ENCODE results near the gene CSF2RB.

Gene CSF2RB

GRCh38 chr22:36938028-36938425 lies 24.6 kb downstream of the CSF2RB start:
- DNase-seq: no peak

GRCh38 chr22:36938886-36939285 lies 25.5 kb downstream of the CSF2RB start:
- DNase-seq: no peak

- no peak for DNase-seq
Observed at GRCh38 chr22:36940676-36941075, 27.2 kb downstream of the CSF2RB start.

- DNase-seq: no peak
Observed at GRCh38 chr22:36942556-36942955, 29.1 kb downstream of the CSF2RB start.

GRCh38 chr22:36946421-36947158 lies 33.2 kb downstream of the CSF2RB start:
- DNase-seq: no peak

GRCh38 chr22:36948273-36949225 lies 35.1 kb downstream of the CSF2RB start:
- no peak for DNase-seq

GRCh38 chr22:36950797-36951590 lies 37.6 kb downstream of the CSF2RB start:
- no peak for DNase-seq

- no peak for DNase-seq
Observed at GRCh38 chr22:36951746-36952145, 38.3 kb downstream of the CSF2RB start.

- DNase-seq: no peak
Observed at GRCh38 chr22:36953239-36954080, 40.0 kb downstream of the CSF2RB start.

- no peak for DNase-seq
Observed at GRCh38 chr22:36954251-36955014, 41.0 kb downstream of the CSF2RB start.

GRCh38 chr22:36955691-36956090 lies 42.3 kb downstream of the CSF2RB start:
- no peak for DNase-seq

- DNase-seq: no peak
Observed at GRCh38 chr22:36958366-36958765, 44.9 kb downstream of the CSF2RB start.

- DNase-seq: no peak
Observed at GRCh38 chr22:36961626-36962025, 48.2 kb downstream of the CSF2RB start.

- no peak for DNase-seq
Observed at GRCh38 chr22:36963302-36963701, 49.9 kb downstream of the CSF2RB start.

GRCh38 chr22:36964106-36964505 lies 50.7 kb downstream of the CSF2RB start:
- no peak for DNase-seq

GRCh38 chr22:36965696-36966095 lies 52.3 kb downstream of the CSF2RB start:
- no peak for DNase-seq

GRCh38 chr22:36966851-36967540 lies 53.6 kb downstream of the CSF2RB start:
- DNase-seq: no peak

- no peak for DNase-seq
Observed at GRCh38 chr22:36968249-36968964, 55.0 kb downstream of the CSF2RB start.

- DNase-seq: no peak
Observed at GRCh38 chr22:36971341-36972125, 58.1 kb downstream of the CSF2RB start.

All from retina (tissue), 1 donor.